ENCODE data around the gene PPP1R16B. TPM values are rescaled to one million over a fixed set of nuclear protein-coding genes. Genes with fewer than 3 reads are reported as not detected.

The PPP1R16B gene
- total RNA-seq, 4 donors from 2014 or later, result 0.72 to 3.0 (median 1.4) TPM

DNA sequence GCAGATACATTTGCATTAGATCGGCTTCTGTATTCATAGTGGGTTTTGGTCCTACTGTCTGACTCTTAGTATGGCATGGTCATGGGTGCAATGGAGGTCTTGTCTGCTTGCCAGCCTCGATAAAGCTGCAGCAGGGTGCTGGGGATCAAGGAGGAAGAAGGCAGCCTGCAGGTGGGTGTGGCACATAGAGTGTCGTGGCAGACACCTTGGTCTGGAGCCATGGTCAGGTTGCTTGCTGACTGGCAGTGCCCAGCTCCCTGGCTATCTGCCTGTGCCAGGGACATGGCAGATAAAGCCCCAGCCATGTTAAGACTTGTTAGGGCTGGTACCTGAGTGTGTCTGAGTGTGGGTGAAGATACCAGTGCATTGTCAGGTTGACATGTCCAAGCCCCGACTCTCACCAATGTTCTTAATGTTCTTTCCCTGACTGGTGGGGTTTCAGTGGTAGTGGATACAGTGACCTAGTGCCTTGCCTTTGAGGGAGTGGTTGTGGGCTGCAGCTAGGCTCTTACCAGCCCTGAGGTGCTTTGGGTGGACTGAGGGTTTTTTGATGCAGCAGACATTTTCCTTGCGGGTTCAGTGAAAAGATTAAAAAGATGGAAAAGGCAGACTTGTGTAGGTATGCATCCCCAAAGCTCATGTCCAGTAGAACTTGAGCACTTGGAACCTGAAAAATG, 122.5 kb downstream of the PPP1R16B start:
- H3K4me3 ChIP-seq (ENCODE audit: low read depth, poor library complexity, severe bottlenecking), result no peak overlapping the region
- intact Hi-C loops (cut with DNase I; ENCODE audit: low total_unique reads), result loop anchor here (5.0 kb wide), 1 partner anchor 119 kb away; no protein-coding TSS in a partner anchor
- TF ChIP-seq, protein P1, sequence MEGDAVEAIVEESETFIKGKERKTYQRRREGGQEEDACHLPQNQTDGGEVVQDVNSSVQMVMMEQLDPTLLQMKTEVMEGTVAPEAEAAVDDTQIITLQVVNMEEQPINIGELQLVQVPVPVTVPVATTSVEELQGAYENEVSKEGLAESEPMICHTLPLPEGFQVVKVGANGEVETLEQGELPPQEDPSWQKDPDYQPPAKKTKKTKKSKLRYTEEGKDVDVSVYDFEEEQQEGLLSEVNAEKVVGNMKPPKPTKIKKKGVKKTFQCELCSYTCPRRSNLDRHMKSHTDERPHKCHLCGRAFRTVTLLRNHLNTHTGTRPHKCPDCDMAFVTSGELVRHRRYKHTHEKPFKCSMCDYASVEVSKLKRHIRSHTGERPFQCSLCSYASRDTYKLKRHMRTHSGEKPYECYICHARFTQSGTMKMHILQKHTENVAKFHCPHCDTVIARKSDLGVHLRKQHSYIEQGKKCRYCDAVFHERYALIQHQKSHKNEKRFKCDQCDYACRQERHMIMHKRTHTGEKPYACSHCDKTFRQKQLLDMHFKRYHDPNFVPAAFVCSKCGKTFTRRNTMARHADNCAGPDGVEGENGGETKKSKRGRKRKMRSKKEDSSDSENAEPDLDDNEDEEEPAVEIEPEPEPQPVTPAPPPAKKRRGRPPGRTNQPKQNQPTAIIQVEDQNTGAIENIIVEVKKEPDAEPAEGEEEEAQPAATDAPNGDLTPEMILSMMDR (IDR thresholded peaks at IDR 0.05), result no peak
- TF ChIP-seq POLR2A (IDR thresholded peaks at IDR 0.05), result no peak
- WGBS, 2 donors, result 51 to 55% methylated on average over 5 of the region's 5 CpGs
- DNase-seq (ENCODE audit: low spot score in 2 of 2), result no peak

DNA sequence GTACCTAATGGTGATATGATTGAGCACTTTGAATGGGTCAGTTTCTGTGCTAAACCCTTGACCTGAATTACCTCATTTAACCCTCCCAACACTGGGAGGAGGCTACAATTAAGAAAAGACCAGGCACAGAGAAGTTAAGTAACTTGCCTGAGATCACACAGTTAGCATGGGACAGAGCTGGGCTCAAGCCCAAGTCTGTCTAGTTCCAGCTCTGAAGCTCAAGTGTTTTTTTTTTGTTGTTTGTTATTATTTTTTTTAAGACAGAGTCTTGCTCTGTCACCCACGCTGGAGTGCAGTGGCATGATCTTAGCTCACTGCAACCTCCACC, 124.7 kb downstream of the PPP1R16B start:
- WGBS, 2 donors, result 80 to 85% methylated on average over 1 of the region's 1 CpG
- H3K4me3 ChIP-seq (ENCODE audit: low read depth, poor library complexity, severe bottlenecking), result no peak overlapping the region
- TF ChIP-seq, protein P1 (IDR thresholded peaks at IDR 0.05), result no peak
- no peak for TF ChIP-seq POLR2A (IDR thresholded peaks at IDR 0.05)
- intact Hi-C loops (cut with DNase I; ENCODE audit: low total_unique reads), result no loop called here
- DNase-seq (ENCODE audit: low spot score in 2 of 2), result no peak

DNA sequence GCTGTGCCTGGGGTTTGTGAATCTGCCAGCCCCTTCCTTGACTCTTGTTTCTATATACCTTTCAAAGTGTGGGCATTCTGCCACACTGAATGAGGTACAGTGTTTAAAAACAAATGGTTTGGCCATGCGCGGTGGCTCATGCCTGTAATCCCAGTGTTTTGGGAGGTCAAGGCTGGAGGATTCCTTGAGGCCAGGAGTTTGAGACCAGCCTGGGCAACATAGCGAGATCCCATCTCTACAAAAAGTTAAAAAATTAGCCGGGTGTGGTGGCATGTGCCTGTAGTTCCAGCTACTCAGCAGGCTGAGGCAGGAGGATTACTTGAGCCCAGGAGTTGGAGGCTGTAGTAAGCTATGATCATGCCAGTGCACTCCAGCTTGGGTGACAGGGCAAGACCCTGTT, 126.5 kb downstream of the PPP1R16B start:
- no peak for TF ChIP-seq POLR2A (IDR thresholded peaks at IDR 0.05)
- TF ChIP-seq, protein P1 (IDR thresholded peaks at IDR 0.05), result no peak
- intact Hi-C loops (cut with DNase I; ENCODE audit: low total_unique reads), result no loop called here
- DNase-seq (ENCODE audit: low spot score in 2 of 2), result no peak
- H3K4me3 ChIP-seq (ENCODE audit: low read depth, poor library complexity, severe bottlenecking), result no peak overlapping the region
- 88 to 97% methylated on average over 4 of the region's 4 CpGs for WGBS, 2 donors

DNA sequence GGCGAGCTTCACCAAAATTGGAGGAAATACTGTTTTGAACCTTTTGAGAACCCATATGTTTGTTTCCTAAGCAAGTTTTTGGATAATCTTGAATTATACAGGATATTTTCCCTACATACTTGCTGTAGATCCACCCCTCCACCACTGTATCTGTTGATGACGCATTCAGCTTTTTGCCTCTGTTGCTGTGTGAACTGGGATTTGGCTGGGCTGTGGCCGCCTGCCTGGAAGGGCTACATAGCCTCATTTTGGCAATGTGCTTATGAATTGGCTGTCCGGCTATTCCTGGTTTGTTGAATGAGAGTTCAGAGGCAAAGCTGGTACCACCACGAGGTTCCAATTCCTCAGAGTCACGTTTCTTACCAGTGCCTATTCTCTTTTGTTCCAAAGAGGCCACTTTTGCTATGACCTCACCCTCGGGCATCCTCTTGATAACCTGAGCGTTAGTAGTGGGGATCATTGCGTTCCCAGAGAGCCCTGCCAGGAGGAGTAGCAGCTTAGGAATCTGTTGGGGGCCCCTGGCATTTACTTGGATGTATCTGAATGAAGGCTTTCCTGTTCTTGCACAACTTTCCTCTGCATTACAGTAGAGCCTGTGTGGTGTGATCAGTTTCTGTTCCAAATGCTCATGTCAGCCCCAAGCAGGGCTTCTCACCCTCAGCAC, 127.1 kb downstream of the PPP1R16B start:
- no peak for TF ChIP-seq POLR2A (IDR thresholded peaks at IDR 0.05)
- TF ChIP-seq, protein P1 (IDR thresholded peaks at IDR 0.05), result no peak
- no peak overlapping the region for H3K4me3 ChIP-seq (ENCODE audit: low read depth, poor library complexity, severe bottlenecking)
- no peak for DNase-seq (ENCODE audit: low spot score in 2 of 2)
- intact Hi-C loops (cut with DNase I; ENCODE audit: low total_unique reads), result no loop called here
- WGBS, 2 donors, result 75 to 86% methylated on average over 9 of the region's 9 CpGs

DNA sequence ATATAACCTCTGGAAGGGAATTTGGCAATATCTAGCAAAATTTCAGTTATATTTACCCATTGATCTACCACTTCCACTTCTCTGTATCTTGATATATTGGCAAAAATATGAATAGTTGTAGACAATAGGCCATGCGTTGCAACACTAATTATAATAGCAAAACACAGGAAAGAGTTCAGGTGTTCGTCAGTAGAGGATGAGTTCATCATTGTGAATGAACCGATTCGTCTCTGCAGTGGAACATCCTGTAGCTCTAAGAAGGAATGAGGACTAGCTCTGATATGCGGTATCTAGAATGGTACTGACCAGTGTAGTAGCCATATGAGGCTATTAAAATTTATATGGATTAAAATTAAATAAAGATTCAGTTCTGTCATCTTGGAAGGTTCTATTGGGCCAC, 129.0 kb downstream of the PPP1R16B start:
- no peak for TF ChIP-seq POLR2A (IDR thresholded peaks at IDR 0.05)
- TF ChIP-seq, protein P1 (IDR thresholded peaks at IDR 0.05), result no peak
- intact Hi-C loops (cut with DNase I; ENCODE audit: low total_unique reads), result no loop called here
- no peak overlapping the region for H3K4me3 ChIP-seq (ENCODE audit: low read depth, poor library complexity, severe bottlenecking)
- DNase-seq (ENCODE audit: low spot score in 2 of 2), result no peak
- 92 to 94% methylated on average over 5 of the region's 5 CpGs for WGBS, 2 donors
